ENCODE measurements around the gene CABP7. TPM values are rescaled to one million over a fixed set of nuclear protein-coding genes. Genes with fewer than 3 reads are reported as not detected.

The CABP7 gene
- total and polyA plus RNA-seq, 2 of the 13 experiments (the other 11 are each of a cell fraction or from before 2014, with no cell fraction given) = 0.08 TPM; not detected in 1

GRCh38 chr22:29716814-29717545 is 2.8 kb upstream of the CABP7 start (continued):
- TF ChIP-seq, protein P1, sequence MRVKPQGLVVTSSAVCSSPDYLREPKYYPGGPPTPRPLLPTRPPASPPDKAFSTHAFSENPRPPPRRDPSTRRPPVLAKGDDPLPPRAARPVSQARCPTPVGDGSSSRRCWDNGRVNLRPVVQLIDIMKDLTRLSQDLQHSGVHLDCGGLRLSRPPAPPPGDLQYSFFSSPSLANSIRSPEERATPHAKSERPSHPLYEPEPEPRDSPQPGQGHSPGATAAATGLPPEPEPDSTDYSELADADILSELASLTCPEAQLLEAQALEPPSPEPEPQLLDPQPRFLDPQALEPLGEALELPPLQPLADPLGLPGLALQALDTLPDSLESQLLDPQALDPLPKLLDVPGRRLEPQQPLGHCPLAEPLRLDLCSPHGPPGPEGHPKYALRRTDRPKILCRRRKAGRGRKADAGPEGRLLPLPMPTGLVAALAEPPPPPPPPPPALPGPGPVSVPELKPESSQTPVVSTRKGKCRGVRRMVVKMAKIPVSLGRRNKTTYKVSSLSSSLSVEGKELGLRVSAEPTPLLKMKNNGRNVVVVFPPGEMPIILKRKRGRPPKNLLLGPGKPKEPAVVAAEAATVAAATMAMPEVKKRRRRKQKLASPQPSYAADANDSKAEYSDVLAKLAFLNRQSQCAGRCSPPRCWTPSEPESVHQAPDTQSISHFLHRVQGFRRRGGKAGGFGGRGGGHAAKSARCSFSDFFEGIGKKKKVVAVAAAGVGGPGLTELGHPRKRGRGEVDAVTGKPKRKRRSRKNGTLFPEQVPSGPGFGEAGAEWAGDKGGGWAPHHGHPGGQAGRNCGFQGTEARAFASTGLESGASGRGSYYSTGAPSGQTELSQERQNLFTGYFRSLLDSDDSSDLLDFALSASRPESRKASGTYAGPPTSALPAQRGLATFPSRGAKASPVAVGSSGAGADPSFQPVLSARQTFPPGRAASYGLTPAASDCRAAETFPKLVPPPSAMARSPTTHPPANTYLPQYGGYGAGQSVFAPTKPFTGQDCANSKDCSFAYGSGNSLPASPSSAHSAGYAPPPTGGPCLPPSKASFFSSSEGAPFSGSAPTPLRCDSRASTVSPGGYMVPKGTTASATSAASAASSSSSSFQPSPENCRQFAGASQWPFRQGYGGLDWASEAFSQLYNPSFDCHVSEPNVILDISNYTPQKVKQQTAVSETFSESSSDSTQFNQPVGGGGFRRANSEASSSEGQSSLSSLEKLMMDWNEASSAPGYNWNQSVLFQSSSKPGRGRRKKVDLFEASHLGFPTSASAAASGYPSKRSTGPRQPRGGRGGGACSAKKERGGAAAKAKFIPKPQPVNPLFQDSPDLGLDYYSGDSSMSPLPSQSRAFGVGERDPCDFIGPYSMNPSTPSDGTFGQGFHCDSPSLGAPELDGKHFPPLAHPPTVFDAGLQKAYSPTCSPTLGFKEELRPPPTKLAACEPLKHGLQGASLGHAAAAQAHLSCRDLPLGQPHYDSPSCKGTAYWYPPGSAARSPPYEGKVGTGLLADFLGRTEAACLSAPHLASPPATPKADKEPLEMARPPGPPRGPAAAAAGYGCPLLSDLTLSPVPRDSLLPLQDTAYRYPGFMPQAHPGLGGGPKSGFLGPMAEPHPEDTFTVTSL (CRISPR knock-in tag; IDR thresholded peaks at IDR 0.05; ENCODE audit: borderline replicate concordance) = no peak
- TF ChIP-seq EEA1 (CRISPR knock-in tag; IDR thresholded peaks at IDR 0.05; ENCODE audit: borderline replicate concordance) = 0 out of 2 replicates have a peak, but pooled peaks have one; percentile 68
- no peak for TF ChIP-seq FOXP1 (IDR thresholded peaks at IDR 0.05)
- TF ChIP-seq FOXP1 (CRISPR knock-in tag; IDR thresholded peaks at IDR 0.05) = no peak
- 0 out of 2 replicates have a peak, but pooled peaks have one; percentile 33 for TF ChIP-seq ZNF547 (CRISPR knock-in tag; IDR thresholded peaks at IDR 0.05)
- no peak for TF ChIP-seq ZBTB4 (CRISPR knock-in tag; IDR thresholded peaks at IDR 0.05; ENCODE audit: borderline replicate concordance)
- no peak for TF ChIP-seq TBP (CRISPR knock-in tag; IDR thresholded peaks at IDR 0.05)
- TF ChIP-seq CCAR2 (optimal IDR thresholded peaks at IDR 0.05; ENCODE audit: low read depth, low read length) = no peak
- no peak for TF ChIP-seq DR1 (CRISPR knock-in tag; IDR thresholded peaks at IDR 0.05)
- TF ChIP-seq PHB2 (IDR thresholded peaks at IDR 0.05; ENCODE audit: partially characterized antibody) = no peak
- TF ChIP-seq HDAC6 (IDR thresholded peaks at IDR 0.05; ENCODE audit: low read depth, low read length) = no peak
- TF ChIP-seq TCF7L2 (IDR thresholded peaks at IDR 0.05; ENCODE audit: low read depth, low read length) = no peak
- peak; percentile 31; the same call in 1 of the 2 replicates for TF ChIP-seq MYC (CRISPR knock-in tag; IDR thresholded peaks at IDR 0.05; ENCODE audit: borderline replicate concordance)
- 0 out of 2 replicates have a peak, but pooled peaks have one; percentile 37 for TF ChIP-seq DRAP1 (CRISPR knock-in tag; IDR thresholded peaks at IDR 0.05)
- no peak for TF ChIP-seq SKI (IDR thresholded peaks at IDR 0.05; ENCODE audit: partially characterized antibody)
- TF ChIP-seq KDM5A (IDR thresholded peaks at IDR 0.05; ENCODE audit: borderline replicate concordance, low read length) = no peak
- TF ChIP-seq REL (CRISPR knock-in tag; conservative IDR thresholded peaks at IDR 0.05) = 0 out of 2 replicates have a peak, but pooled peaks have one; percentile 11
- TF ChIP-seq TFDP2 (CRISPR knock-in tag; IDR thresholded peaks at IDR 0.05) = peak; percentile 43; the same call in 1 of the 2 replicates
- TF ChIP-seq MTF1 (CRISPR knock-in tag; IDR thresholded peaks at IDR 0.05) = peak; percentile 83; the same call in 1 of the 2 replicates
- TF ChIP-seq NR3C1 (CRISPR knock-in tag; IDR thresholded peaks at IDR 0.05) = no peak
